WTC11 (cell line): ENCODE measurements around the gene PRUNE2. TPM values are rescaled to one million over a fixed set of nuclear protein-coding genes. Genes with fewer than 3 reads are reported as not detected.

Experiments used
- ATAC-seq: fragments of 200-7000 bp; cut with Tn5 transposase; 2 replicates; pipeline ENCODE4 v1.10.0; 2021; ENCODE audit warnings: mild to moderate bottlenecking, moderate library complexity
- CTCF ChIA-PET: fragments of 300-600 bp; sonication (Branson Sonifier 250); formaldehyde crosslinking; loops from one replicate; lab custom pipeline; 2021; ENCODE audit warnings: antibody characterized with exemption; lab: Charles Lee
- POLR2A ChIA-PET: fragments of 350-600 bp; sonication (Branson Sonifier 250); formaldehyde crosslinking; loops from one replicate; lab custom pipeline; 2021; ENCODE audit warnings: antibody characterized with exemption; lab: Charles Lee
- DNase-seq: peaks from one replicate; pipeline ENCODE4 v3.0.0; 2021; ENCODE audit warnings: low spot score
- H3K27ac Mint-ChIP-seq: 2 replicates; pipeline ENCODE4 v1.8.0; 2021; ENCODE audit warnings: mixed read lengths
- H3K27me3 Mint-ChIP-seq: 2 replicates; pipeline ENCODE4 v1.8.0; 2021; ENCODE audit warnings: low read depth, mild to moderate bottlenecking, moderate library complexity, mixed read lengths
- H3K36me3 Mint-ChIP-seq: 2 replicates; pipeline ENCODE4 v1.8.0; 2021; ENCODE audit warnings: mixed read lengths
- H3K4me1 Mint-ChIP-seq: 2 replicates; pipeline ENCODE4 v1.8.0; 2022; ENCODE audit warnings: mixed read lengths
- H3K4me3 Mint-ChIP-seq: 2 replicates; pipeline ENCODE4 v1.8.0; 2021; ENCODE audit warnings: mild to moderate bottlenecking, moderate library complexity, mixed read lengths
- H3K9me3 Mint-ChIP-seq: 2 replicates; pipeline ENCODE4 v1.8.0; 2021; ENCODE audit warnings: mixed read lengths
- CREM ChIP-seq: sonication (generic); formaldehyde crosslinking; IDR thresholded peaks from 2 replicates; pipeline ENCODE4 v1.8.1; 2022; ENCODE audit warnings: mild to moderate bottlenecking, missing genetic modification reagents, moderate library complexity
- ETV6 ChIP-seq: sonication (generic); formaldehyde crosslinking; IDR thresholded peaks from 2 replicates; pipeline ENCODE4 v1.8.1; 2022; ENCODE audit warnings: mild to moderate bottlenecking, missing genetic modification reagents
- FOXJ3 ChIP-seq: sonication (generic); formaldehyde crosslinking; IDR thresholded peaks from 2 replicates; pipeline ENCODE4 v1.9.0; 2021; ENCODE audit warnings: missing genetic modification reagents, mild to moderate bottlenecking, borderline replicate concordance
- FOXP1 ChIP-seq: sonication (generic); formaldehyde crosslinking; IDR thresholded peaks from 2 replicates; pipeline ENCODE4 v1.8.0; 2022; ENCODE audit warnings: missing genetic modification reagents, mild to moderate bottlenecking, moderate library complexity, borderline replicate concordance
- GABPB1 ChIP-seq: sonication (generic); formaldehyde crosslinking; IDR thresholded peaks from 2 replicates; pipeline ENCODE4 v1.8.1; 2023; ENCODE audit warnings: mild to moderate bottlenecking, missing genetic modification reagents
- GTF2I ChIP-seq: fragments of 250-450 bp; sonication (Bioruptor Pico); conservative IDR thresholded peaks from 2 replicates; pipeline ENCODE4 v1.4.0; 2021; ENCODE audit warnings: mild to moderate bottlenecking
- HMGA2 ChIP-seq: fragments of 250-450 bp; sonication (Bioruptor Pico); IDR thresholded peaks from 2 replicates; pipeline ENCODE4 v1.4.0; 2021; ENCODE audit warnings: mild to moderate bottlenecking, moderate library complexity
- IRF2 ChIP-seq: sonication (generic); formaldehyde crosslinking; IDR thresholded peaks from 2 replicates; pipeline ENCODE4 v1.8.0; 2022; ENCODE audit warnings: low read depth, missing genetic modification reagents, borderline replicate concordance
- MYBL2 ChIP-seq: sonication (generic); formaldehyde crosslinking; IDR thresholded peaks from 2 replicates; pipeline ENCODE4 v1.8.1; 2023; ENCODE audit warnings: mild to moderate bottlenecking, moderate library complexity, missing genetic modification reagents
- NFATC4 ChIP-seq: fragments of 250-450 bp; sonication (Bioruptor Pico); IDR thresholded peaks from 2 replicates; pipeline ENCODE4 v1.9.0; 2021; ENCODE audit warnings: mild to moderate bottlenecking
- NR2C2 ChIP-seq: sonication (generic); formaldehyde crosslinking; IDR thresholded peaks from 2 replicates; pipeline ENCODE4 v1.8.0; 2022; ENCODE audit warnings: mild to moderate bottlenecking, missing genetic modification reagents
- NR3C1 ChIP-seq: sonication (generic); formaldehyde crosslinking; conservative IDR thresholded peaks from 2 replicates; pipeline ENCODE4 v1.8.1; 2023; ENCODE audit warnings: low read depth, mild to moderate bottlenecking, missing genetic modification reagents
- OVOL2 ChIP-seq: fragments of 250-450 bp; sonication (Bioruptor Pico); IDR thresholded peaks from 2 replicates; pipeline ENCODE4 v1.9.0; 2021; ENCODE audit warnings: mild to moderate bottlenecking, borderline replicate concordance
- RORB ChIP-seq: fragments of 250-450 bp; sonication (Bioruptor Pico); IDR thresholded peaks from 2 replicates; pipeline ENCODE4 v1.9.0; 2021; ENCODE audit warnings: mild to moderate bottlenecking
- SMAD3 ChIP-seq: sonication (generic); formaldehyde crosslinking; IDR thresholded peaks from 2 replicates; pipeline ENCODE4 v1.8.0; 2022; ENCODE audit warnings: missing genetic modification reagents, mild to moderate bottlenecking, borderline replicate concordance
- SP1 ChIP-seq: sonication (generic); formaldehyde crosslinking; conservative IDR thresholded peaks from 2 replicates; pipeline ENCODE4 v1.8.1; 2022; ENCODE audit warnings: missing genetic modification reagents
- TEAD1 ChIP-seq: sonication (generic); formaldehyde crosslinking; IDR thresholded peaks from 2 replicates; pipeline ENCODE4 v1.8.0; 2022; ENCODE audit warnings: mild to moderate bottlenecking, missing genetic modification reagents
- ZBTB21 ChIP-seq: sonication (generic); formaldehyde crosslinking; IDR thresholded peaks from 2 replicates; pipeline ENCODE4 v1.8.1; 2023; ENCODE audit warnings: mild to moderate bottlenecking, missing genetic modification reagents, borderline replicate concordance
- ZNF416 ChIP-seq: fragments of 250-450 bp; sonication (Bioruptor Pico); IDR thresholded peaks from 2 replicates; pipeline ENCODE4 v1.9.0; 2021; ENCODE audit warnings: mild to moderate bottlenecking, inconsistent platforms
- total RNA-seq: library from RNA; stranded (reverse); gene quantifications from 3 replicates; pipeline ENCODE4 v1.2.3, GENCODE V29; 2021
- TF ChIP-seq, protein P1 (sequence below): fragments of 200-600 bp; IDR thresholded peaks from 2 replicates; pipeline ENCODE4 v1.8.0; 2022; ENCODE audit warnings: antibody characterized with exemption
- TF ChIP-seq, protein P2 (sequence below): sonication (generic); formaldehyde crosslinking; IDR thresholded peaks from 2 replicates; pipeline ENCODE4 v1.8.1; 2022; ENCODE audit warnings: mild to moderate bottlenecking, moderate library complexity, missing genetic modification reagents
- TF ChIP-seq, protein P3 (sequence below): sonication (generic); formaldehyde crosslinking; IDR thresholded peaks from 2 replicates; pipeline ENCODE4 v1.8.1; 2022; ENCODE audit warnings: mild to moderate bottlenecking, missing genetic modification reagents, moderate library complexity, borderline replicate concordance
- TF ChIP-seq, protein P4 (sequence below): fragments of 250-450 bp; sonication (Bioruptor Pico); IDR thresholded peaks from 2 replicates; pipeline ENCODE4 v2.1.2; 2022; ENCODE audit warnings: mild to moderate bottlenecking, moderate library complexity
- TF ChIP-seq, protein P5 (sequence below): fragments of 250-450 bp; sonication (Bioruptor Pico); IDR thresholded peaks from 2 replicates; pipeline ENCODE4 v1.9.0; 2021; ENCODE audit warnings: mild to moderate bottlenecking, borderline replicate concordance

PRUNE2 gene
- total RNA-seq, 1 experiment from 2014 or later: 13.1 TPM

DNA sequence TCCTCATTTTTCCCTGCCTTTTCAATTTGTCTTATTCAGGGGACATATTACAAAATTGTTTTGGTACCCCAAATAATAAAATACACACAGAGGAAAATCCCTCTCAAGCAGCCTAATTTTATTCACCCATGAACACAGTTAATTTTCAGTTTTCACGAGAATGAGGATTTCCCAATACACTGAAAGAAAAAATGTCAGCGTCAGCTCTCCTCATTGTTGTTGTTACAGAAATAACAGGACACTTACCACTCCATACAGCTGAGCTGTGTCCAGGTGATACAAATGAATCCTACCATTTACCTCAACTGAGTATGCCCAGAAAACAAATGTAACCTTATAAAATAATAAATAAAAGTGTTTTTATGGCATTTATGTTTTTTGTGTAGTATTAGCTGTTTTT lies 286.3 kb downstream of the PRUNE2 start:
- ATAC-seq (no peak), DNase-seq (no peak)
- ChIA-PET POLR2A (no interaction called here), CTCF (no interaction called here)
- no peak for TF ChIP-seq HMGA2 (CRISPR knock-in tag)
- no peak for TF ChIP-seq TEAD1 (CRISPR knock-in tag)
- TF ChIP-seq ZNF416 (CRISPR knock-in tag): no peak
- TF ChIP-seq NFATC4 (CRISPR knock-in tag): no peak
- TF ChIP-seq MYBL2: no peak
- TF ChIP-seq CREM (CRISPR knock-in tag): no peak
- TF ChIP-seq, protein P1, sequence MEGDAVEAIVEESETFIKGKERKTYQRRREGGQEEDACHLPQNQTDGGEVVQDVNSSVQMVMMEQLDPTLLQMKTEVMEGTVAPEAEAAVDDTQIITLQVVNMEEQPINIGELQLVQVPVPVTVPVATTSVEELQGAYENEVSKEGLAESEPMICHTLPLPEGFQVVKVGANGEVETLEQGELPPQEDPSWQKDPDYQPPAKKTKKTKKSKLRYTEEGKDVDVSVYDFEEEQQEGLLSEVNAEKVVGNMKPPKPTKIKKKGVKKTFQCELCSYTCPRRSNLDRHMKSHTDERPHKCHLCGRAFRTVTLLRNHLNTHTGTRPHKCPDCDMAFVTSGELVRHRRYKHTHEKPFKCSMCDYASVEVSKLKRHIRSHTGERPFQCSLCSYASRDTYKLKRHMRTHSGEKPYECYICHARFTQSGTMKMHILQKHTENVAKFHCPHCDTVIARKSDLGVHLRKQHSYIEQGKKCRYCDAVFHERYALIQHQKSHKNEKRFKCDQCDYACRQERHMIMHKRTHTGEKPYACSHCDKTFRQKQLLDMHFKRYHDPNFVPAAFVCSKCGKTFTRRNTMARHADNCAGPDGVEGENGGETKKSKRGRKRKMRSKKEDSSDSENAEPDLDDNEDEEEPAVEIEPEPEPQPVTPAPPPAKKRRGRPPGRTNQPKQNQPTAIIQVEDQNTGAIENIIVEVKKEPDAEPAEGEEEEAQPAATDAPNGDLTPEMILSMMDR: no peak
- no peak for TF ChIP-seq FOXP1 (CRISPR knock-in tag)
- TF ChIP-seq SMAD3: no peak
- TF ChIP-seq, protein P2, sequence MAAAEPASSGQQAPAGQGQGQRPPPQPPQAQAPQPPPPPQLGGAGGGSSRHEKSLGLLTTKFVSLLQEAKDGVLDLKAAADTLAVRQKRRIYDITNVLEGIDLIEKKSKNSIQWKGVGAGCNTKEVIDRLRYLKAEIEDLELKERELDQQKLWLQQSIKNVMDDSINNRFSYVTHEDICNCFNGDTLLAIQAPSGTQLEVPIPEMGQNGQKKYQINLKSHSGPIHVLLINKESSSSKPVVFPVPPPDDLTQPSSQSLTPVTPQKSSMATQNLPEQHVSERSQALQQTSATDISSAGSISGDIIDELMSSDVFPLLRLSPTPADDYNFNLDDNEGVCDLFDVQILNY (CRISPR knock-in tag): no peak
- TF ChIP-seq GTF2I: no peak
- TF ChIP-seq, protein P3, sequence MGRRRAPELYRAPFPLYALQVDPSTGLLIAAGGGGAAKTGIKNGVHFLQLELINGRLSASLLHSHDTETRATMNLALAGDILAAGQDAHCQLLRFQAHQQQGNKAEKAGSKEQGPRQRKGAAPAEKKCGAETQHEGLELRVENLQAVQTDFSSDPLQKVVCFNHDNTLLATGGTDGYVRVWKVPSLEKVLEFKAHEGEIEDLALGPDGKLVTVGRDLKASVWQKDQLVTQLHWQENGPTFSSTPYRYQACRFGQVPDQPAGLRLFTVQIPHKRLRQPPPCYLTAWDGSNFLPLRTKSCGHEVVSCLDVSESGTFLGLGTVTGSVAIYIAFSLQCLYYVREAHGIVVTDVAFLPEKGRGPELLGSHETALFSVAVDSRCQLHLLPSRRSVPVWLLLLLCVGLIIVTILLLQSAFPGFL (CRISPR knock-in tag): no peak
- Mint-ChIP-seq H3K27me3 (no peaks in the 10 kb centered on the region), H3K4me3 (no peak overlapping the region), H3K4me1 (peaks cover 14% of the 10 kb centered on the region), H3K36me3 (no peaks in the 10 kb centered on the region), H3K27ac (no peak overlapping the region), H3K9me3 (no peaks in the 10 kb centered on the region)

DNA sequence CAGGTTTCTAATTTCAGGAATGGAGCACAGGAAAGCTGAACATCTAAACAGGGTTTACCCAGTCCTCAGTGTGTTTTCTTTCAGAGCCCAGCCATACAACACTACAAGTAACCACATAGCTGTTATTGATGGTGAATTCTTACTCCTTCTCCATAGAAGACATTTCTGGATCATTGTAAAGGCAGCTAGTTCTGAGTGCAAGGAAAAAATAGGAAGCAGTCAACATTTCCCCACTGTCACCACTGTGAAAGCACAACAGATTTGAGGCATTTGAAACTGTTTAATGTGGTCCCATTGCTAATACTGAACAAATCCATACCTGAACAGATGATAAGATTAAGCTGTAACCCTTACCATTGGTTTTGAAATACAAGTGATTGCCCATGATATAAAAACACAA lies 286.7 kb downstream of the PRUNE2 start:
- Mint-ChIP-seq H3K4me3 (no peak overlapping the region), H3K9me3 (no peaks in the 10 kb centered on the region), H3K27ac (no peak overlapping the region), H3K36me3 (no peaks in the 10 kb centered on the region), H3K4me1 (peaks cover 11% of the 10 kb centered on the region), H3K27me3 (no peaks in the 10 kb centered on the region)
- ChIA-PET POLR2A (no interaction called here), CTCF (no interaction called here)
- DNase-seq: no peak
- ATAC-seq: no peak
- TF ChIP-seq FOXP1 (CRISPR knock-in tag): no peak
- no peak for TF ChIP-seq FOXJ3 (CRISPR knock-in tag)
- no peak for TF ChIP-seq OVOL2 (CRISPR knock-in tag)
- no peak for TF ChIP-seq IRF2 (CRISPR knock-in tag)
- no peak for TF ChIP-seq NR2C2 (CRISPR knock-in tag)
- no peak for TF ChIP-seq ZBTB21 (CRISPR knock-in tag)
- TF ChIP-seq, protein P4, sequence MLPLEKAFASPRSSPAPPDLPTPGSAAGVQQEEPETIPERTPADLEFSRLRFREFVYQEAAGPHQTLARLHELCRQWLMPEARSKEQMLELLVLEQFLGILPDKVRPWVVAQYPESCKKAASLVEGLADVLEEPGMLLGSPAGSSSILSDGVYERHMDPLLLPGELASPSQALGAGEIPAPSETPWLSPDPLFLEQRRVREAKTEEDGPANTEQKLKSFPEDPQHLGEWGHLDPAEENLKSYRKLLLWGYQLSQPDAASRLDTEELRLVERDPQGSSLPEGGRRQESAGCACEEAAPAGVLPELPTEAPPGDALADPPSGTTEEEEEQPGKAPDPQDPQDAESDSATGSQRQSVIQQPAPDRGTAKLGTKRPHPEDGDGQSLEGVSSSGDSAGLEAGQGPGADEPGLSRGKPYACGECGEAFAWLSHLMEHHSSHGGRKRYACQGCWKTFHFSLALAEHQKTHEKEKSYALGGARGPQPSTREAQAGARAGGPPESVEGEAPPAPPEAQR (CRISPR knock-in tag): no peak
- TF ChIP-seq GTF2I: no peak
- no peak for TF ChIP-seq GABPB1 (CRISPR knock-in tag)
- no peak for TF ChIP-seq SP1 (CRISPR knock-in tag)

DNA sequence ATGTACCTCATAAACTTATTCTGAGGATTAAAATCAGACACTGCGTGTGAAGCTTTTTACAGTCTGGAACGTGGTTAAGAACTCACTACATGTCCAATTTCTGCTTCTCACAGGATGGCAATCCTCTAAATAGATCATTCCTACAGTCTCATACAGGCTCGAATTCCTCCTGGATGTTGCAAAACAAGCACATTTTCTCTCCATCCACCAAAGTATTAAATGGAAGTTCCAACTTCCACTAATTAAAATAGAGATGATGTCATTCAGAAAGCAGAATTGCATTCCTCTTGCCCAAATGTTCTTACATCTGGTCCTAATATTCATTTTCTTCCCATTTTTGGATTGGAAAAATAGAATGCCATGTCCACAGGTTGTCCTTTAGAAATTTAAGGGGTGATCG lies 287.2 kb downstream of the PRUNE2 start:
- ATAC-seq (no peak), DNase-seq (no peak)
- Mint-ChIP-seq H3K9me3 (no peaks in the 10 kb centered on the region), H3K36me3 (no peaks in the 10 kb centered on the region), H3K4me1 (peaks cover 8% of the 10 kb centered on the region), H3K27me3 (no peaks in the 10 kb centered on the region), H3K4me3 (no peak overlapping the region), H3K27ac (no peak overlapping the region)
- ChIA-PET POLR2A (no interaction called here), CTCF (no interaction called here)
- TF ChIP-seq MYBL2 (no peak), HMGA2 (CRISPR knock-in tag) (no peak), FOXP1 (CRISPR knock-in tag) (no peak), ETV6 (CRISPR knock-in tag) (no peak), RORB (CRISPR knock-in tag) (no peak), NR3C1 (CRISPR knock-in tag) (no peak)
- TF ChIP-seq, protein P5, sequence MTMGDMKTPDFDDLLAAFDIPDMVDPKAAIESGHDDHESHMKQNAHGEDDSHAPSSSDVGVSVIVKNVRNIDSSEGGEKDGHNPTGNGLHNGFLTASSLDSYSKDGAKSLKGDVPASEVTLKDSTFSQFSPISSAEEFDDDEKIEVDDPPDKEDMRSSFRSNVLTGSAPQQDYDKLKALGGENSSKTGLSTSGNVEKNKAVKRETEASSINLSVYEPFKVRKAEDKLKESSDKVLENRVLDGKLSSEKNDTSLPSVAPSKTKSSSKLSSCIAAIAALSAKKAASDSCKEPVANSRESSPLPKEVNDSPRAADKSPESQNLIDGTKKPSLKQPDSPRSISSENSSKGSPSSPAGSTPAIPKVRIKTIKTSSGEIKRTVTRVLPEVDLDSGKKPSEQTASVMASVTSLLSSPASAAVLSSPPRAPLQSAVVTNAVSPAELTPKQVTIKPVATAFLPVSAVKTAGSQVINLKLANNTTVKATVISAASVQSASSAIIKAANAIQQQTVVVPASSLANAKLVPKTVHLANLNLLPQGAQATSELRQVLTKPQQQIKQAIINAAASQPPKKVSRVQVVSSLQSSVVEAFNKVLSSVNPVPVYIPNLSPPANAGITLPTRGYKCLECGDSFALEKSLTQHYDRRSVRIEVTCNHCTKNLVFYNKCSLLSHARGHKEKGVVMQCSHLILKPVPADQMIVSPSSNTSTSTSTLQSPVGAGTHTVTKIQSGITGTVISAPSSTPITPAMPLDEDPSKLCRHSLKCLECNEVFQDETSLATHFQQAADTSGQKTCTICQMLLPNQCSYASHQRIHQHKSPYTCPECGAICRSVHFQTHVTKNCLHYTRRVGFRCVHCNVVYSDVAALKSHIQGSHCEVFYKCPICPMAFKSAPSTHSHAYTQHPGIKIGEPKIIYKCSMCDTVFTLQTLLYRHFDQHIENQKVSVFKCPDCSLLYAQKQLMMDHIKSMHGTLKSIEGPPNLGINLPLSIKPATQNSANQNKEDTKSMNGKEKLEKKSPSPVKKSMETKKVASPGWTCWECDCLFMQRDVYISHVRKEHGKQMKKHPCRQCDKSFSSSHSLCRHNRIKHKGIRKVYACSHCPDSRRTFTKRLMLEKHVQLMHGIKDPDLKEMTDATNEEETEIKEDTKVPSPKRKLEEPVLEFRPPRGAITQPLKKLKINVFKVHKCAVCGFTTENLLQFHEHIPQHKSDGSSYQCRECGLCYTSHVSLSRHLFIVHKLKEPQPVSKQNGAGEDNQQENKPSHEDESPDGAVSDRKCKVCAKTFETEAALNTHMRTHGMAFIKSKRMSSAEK: no peak
